Ecto neural progenitor cell (in vitro differentiated cells): ENCODE data around the gene MEPCE.
"Not testable (repeated sequence)": the region's sequence is repeated elsewhere in the genome, so short reads cannot be mapped to it uniquely, and the experiment has no call there.

ENCODE experiments used
- DNase-seq: peaks from one replicate; pipeline ENCODE4 v3.0.0-alpha.2; 2018; ENCODE audit warnings: low spot score

Gene MEPCE

DNA sequence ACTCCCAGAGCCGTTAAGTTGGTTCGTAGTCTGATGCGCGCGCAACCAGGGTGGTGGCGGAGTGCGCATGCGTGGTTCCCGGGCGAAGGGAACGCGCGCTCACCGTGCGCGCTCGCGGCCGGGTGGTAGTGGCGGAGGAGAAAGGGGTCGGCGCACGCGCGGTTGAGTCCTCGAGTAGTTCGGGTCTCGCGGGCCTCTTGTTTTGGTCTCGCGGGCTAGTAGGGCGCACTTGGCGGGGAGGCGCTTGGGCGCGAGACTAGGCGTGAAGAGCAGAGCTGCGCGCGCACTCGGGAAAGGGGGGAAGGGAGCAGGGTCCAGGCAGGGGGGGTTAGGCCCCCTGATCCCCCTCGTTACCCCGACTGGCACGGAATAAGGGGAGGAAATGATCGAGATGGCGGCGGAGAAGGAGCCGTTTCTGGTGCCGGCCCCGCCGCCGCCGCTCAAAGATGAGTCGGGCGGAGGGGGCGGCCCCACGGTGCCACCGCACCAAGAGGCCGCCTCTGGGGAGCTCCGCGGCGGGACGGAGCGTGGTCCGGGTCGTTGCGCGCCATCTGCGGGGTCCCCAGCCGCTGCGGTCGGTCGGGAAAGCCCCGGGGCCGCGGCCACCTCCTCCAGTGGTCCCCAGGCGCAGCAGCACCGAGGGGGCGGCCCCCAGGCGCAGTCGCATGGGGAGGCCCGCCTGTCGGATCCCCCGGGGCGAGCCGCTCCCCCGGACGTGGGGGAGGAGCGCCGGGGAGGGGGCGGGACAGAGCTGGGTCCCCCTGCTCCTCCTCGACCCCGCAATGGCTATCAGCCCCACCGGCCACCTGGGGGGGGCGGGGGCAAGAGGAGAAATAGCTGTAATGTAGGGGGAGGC lies at the start of gene MEPCE:
Gene MEPCE (plus strand): TSS at position 195 of the 856 bp plus-strand sequence. CDS start 188 bp downstream, at position 383.
- peak; percentile 98 for DNase-seq

- no peak for DNase-seq
Measured at GRCh38 chr7:100380196-100380595, 49.4 kb upstream of the MEPCE start.

DNA sequence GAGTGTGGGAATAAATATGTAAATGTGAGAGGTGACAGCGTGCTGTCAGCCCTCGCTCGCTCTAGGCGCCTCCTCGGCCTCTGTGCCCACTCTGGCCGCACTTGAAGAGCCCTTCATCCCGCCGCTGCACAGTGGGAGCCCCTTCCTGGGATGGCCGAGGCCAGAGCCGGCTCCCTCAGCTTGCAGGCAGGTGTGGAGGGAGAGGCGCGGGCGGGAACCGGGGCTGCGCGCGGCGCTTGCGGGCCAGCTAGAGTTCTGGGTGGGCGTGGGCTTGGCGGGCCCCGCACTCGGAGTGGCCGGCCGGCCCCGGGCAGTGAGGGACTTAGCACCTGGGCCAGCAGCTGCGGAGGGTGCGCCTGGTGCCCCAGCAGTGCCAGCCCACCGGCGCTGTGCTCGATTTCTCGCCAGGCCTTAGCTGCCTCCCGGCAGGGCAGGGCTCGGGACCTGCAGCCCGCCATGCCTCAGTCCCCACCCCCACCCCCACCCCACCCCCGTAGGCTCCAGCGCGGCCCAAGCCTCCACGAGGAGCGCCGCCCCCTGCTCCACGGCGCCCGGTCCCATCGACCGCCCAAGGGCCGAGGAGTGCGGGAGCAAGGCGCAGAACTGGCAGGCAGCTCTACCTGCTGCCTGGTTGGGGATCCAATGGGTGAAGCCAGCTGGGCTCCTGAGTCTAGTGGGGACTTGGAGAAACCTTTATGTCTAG lies 47.9 kb upstream of the MEPCE start:
- DNase-seq = not testable (repeated sequence)

DNA sequence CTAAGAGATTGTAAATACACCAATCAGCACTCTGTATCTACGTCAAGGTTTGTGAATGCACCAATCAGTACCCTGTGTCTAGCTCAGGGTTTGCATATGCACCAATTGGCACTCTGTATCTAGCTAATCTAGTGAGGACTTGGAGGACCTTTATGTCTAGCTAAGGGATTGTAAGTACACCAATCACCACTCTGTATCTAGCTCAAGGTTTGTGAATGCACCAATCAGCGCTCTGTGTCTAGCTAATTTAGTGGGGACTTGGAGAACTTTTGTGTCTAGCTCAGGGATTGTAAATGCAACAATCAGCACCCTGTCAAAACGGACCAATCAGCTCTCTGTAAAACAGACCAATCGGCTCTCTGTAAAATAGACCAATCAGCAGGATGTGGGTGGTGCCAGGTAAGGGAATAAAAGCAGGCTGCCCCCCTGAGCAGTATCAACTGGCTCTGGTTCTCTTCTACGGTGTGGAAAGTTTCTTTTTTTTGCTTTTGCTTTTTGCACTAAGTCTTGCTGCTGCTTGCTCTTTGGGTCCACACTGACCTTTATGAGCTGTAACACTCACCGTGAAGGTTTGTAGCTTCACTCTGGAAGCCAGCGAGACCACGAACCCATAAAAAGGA lies 47.3 kb upstream of the MEPCE start:
- not testable (repeated sequence) for DNase-seq

DNA sequence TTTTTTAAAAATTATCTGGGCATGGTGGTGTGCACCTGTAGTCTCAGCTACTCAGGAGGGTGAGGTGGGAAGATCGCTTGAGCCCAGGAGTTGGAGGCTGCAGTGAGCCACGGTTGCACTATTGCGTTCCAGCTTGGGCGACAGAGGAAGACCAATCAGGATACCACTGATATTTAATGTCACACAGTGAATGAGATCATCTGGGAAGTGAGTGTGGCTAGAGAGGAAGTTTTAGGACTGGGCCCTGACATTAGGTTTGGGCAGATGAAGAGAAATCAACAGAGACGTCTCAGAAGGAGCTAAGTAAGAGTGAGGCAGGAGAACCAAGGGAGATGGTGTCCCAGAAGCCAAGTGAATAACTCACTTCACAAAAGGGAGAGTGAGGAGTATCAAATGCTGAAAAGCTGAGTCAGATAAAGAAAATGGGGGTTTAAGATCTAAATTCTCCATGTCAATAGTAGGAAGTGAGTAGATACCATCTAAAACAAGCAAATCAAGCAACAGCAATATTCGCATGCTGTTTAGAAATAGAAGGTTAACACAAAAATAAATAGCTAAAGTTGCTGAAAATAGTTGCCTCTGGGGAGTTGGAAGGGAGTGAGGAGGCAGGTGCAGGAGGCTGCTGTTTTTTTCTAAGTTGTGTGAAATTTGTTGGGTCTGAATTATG lies 44.9 kb upstream of the MEPCE start:
- DNase-seq = no peak

DNA sequence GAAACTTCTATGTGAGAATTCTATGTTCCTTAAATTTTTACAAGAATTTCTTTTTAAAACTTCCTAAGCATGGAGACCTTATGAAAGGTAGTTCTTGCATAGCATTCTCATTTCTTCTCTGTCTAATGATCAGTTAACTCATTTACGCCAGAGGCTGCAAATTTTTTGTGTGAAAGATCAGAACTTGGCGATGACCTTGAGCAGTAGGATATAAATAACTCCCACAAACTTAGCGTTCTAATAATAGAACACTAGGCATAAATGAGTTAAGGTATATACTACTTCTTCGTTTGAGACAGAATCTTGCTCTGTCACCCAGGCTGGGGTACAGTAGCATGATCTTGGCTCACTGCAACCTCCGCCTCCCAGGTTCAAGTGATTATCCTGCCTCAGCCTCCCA lies 42.7 kb upstream of the MEPCE start:
- no peak for DNase-seq

DNA sequence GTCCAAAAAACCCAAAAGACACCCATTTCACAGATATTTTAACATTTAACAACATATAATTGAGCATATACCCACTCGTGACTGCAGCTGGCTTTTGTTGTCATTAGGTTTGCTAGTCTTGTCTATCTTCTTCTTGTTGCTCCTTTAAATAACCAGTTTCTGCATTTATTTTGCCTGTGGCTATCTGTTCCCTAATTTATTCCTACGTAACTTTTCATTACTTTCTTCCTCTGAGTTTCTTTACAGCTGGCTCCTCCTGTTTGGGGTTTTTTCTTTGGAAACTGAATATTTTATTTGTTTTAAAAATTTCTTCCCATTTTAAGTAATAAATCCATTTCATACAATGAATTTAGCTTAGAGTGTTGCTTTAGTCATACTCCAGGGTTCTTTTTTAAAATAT lies 41.9 kb upstream of the MEPCE start:
- no peak for DNase-seq

DNA sequence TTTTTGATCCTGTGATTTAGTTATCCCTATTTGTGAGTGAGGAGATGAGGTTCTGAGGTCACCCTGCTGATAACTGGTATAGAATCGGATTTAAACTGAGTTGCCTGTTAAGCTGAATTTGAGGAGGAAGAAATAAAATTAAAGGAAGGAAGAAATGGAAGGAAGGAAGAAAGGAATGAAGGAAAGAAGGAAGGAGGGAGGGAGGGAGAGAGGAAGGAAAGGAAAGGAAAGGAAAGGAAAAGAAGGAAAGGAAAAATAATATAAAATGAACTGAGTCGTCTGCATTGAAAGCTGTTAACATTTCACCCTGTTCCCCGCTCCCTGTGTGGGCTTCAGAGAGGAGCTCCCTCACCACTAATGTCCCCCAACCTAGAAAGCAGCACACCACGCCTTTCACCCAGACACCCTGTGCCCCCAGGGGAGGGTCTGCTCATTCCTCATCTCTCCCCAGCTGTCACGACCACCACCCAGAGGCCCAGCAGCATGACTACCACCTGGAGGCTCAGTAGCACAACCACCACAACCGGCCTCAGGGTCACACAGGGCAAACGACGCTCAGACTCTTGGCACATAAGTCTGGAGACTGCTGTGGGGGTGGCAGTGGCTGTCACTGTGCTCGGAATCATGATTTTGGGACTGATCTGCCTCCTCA lies 40.1 kb upstream of the MEPCE start:
- DNase-seq = no peak

DNA sequence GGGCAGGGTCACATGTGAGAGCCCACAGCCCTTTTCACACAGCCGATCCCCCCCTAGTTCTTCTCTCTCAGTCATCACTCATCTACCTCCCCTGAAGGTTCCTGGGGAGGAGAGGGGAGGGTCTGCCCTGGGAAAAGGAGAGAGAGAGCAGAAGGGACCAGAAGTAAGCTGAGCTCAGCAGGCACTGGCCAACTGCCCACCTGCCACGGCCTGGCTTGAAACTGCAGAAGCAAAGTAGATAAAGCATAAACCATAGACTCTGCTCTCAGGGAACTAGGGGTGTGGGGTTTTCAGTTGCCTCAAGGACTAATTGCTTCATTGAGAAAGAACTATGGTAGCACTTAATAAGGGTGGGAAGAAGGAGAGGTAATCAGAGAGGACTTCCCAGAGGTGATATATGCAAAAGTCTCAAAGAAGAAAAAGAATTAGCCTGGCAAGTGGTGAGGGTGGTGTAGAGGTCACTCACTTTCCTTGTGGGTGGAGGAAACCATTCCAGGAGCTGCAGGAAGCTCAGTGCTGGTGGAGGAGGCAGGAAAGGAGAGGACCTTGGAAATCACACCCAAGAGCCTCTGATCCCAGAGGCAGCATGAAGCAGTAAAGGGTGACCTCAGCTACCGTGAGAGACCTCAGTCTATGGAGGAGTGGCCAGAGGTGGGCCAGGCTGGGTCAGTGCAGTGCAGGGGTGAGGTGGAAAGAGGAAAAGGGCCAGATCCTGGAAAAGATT lies 39.2 kb upstream of the MEPCE start:
- no peak for DNase-seq

- no peak for DNase-seq
Measured at GRCh38 chr7:100393233-100393905, 36.3 kb upstream of the MEPCE start.

DNA sequence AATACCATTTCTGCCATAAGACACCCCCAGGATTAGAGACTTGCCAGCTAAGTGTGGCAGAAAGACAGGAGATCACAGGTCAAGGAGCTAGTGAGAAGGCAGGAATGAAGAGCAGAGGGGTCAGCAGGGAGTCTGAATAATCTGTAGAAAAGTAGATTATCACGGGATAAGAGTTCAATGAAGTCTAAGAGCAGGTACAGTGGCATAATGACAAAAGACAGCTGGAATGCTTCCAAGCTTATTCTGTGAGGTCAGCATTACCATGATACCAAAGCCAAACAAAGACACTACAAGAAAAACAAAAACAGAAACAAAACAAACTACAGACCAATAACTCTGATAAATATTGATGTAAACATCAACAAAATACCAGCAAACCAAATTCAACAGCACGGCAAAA lies 35.6 kb upstream of the MEPCE start:
- no peak for DNase-seq

GRCh38 chr7:100396421-100396982 lies 33.1 kb upstream of the MEPCE start:
- no peak for DNase-seq

DNA sequence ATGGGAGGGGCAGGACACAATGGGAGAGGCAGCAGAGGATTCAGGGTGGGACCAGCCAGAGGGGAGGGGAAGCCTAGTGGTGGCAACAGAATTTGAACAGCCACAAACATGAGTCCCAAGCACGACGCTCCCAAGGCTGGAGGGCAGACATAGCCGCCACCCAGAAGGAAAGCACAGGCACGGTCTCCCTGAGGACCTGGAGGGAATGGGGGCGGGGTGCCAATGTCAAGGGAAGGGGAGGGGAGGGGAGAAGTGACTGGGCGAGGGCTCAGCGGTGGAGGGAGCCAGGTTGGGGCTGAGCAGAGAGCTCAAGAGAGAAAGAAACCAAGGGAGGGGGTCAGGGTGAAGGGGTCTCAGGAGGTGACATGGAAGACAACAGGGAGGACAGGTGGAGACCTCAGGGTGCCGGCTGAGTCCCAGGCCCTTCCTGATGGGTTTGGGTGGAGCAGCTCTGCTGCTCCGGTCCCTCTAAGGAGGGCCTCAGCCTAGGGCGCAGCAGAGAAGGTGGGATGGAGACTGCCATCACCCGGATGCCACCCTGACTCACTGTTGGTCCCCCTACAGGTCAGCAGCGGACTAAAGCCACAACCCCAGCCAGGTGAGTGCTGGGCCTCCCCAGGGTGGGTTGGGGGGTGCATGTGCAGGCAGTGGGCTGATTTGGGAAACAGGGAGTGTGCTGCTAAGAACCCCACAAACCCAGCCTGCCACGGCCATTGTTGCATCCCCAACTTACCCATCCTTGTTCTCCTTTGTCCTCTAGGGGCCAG lies 32.1 kb upstream of the MEPCE start:
- DNase-seq = no peak

DNA sequence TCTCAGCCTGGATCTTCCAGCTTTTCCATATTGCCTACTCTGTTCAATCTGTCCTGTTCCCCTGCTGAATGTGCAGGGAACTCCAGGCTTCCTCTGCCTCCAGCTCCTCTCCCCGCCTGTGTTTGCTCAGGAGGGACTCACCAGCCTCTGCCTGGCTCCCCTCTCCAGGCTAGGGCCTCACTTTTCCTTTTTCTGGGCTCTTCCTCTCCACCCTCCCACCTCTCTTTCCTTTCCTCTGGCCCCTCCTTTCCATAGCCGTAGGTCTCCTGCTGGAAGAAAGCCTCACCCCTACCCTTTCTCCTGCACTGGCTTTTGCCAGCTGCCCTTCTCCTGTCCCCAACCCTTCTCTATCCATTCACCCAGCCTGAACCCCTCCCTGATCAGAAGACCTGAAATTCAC lies 31.4 kb upstream of the MEPCE start:
- DNase-seq = no peak

- no peak for DNase-seq
Measured at GRCh38 chr7:100400041-100400440, 29.6 kb upstream of the MEPCE start.

DNA sequence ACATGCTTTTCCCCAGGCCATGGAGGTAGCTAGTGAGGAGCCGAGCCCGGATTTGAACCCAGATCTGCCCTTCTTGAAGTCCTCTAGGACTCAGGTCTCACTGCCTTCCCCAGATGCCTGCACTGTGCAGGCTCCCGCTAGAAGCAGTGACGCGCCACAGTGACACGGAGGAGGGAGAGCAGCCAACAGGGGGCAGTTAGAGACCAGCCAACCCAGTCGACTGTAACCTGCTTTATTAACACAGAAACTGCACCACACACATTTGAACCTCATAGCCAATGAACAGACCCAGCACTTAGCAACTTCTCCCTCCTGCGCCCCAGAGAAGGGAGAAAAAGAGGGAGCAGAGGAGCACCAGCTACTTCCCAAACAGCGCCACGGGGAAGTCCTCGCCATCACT lies 29.0 kb upstream of the MEPCE start:
- DNase-seq = peak; percentile 72

DNA sequence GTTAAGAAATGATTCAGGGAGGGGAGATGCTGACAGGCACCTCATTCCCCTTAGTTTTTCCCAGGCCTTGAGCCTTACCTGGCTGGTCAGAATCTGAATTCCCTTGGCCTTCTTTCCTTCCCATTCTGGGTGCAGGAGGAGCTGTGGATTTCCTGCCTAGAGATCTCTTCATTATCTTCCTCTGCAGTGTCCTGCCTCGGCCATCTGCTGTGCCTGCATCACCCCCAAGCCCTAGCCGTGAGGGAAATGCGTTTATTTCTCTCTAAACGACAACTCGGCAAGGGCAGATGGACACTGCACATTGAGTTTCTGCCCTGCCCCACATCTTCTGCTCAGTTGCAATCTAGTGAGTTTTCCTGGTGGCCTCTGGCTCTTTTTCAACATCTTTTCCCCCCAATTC lies 27.8 kb upstream of the MEPCE start:
- DNase-seq = no peak

- DNase-seq = no peak
Measured at GRCh38 chr7:100402241-100402640, 27.4 kb upstream of the MEPCE start.

DNA sequence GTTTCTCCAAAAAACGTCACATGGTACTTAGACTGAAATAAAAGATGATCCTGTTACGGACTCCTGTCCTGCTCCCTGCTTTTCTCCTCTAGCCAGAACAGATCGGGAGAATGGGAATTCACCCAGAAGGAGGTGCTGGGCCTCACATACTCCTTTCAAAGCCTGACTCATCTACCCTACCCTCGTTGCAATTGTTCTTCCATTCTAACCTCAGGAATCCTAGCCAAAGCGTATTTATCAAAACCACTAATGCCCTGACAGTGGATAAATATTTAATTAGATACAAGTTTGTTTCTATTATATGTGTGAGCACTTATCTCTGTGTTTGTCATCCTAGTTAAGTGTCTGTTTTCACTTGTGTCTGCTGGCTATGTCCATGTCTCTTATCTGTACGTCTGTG lies 22.9 kb upstream of the MEPCE start:
- no peak for DNase-seq
